B cell (primary cell): ENCODE measurements around the gene SLC25A43. TPM values are rescaled to one million over a fixed set of nuclear protein-coding genes. Genes with fewer than 3 reads are reported as not detected.
A peak's percentile ranks its signal among the peaks of the same experiment; 100 is the strongest.

Source experiments
- ATAC-seq: fragments of 200-7000 bp; cut with Tn5 transposase; one replicate; pipeline ENCODE4 v1.10.0; 2021; ENCODE audit warnings: low read depth, mild to moderate bottlenecking, moderate number of reproducible peaks, moderate library complexity
- CTCF ChIA-PET: fragments of 350-600 bp; sonication (Branson Sonifier 250); formaldehyde crosslinking; loops from one replicate; lab custom pipeline; 2021; ENCODE audit warnings: antibody characterized with exemption, inconsistent platforms; lab: Charles Lee
- POLR2A ChIA-PET: fragments of 350-600 bp; sonication (Branson Sonifier 250); formaldehyde crosslinking; loops from one replicate; lab custom pipeline; 2021; ENCODE audit warnings: antibody characterized with exemption; lab: Charles Lee
- DNase-seq: peaks from one replicate; pipeline ENCODE4 v3.0.0; 2013
- H2AFZ ChIP-seq: 2 replicates; pipeline ENCODE4 v1.6.1; 2012; ENCODE audit warnings: mild to moderate bottlenecking, low read depth, low read length; ENCODE audit not compliant: insufficient read depth, poor library complexity, severe bottlenecking
- H3K27ac ChIP-seq, 2 donors: 1 replicate in 1 of 2; 2 replicates in 1 of 2; pipeline ENCODE4 v1.5.1; 2012 to 2013; ENCODE audit warnings: low read length in 2 of 2, mild to moderate bottlenecking in 2 of 2, moderate library complexity in 1 of 2
- H3K27me3 ChIP-seq, 4 experiments: fragments of 200-600 bp in 1 of 4; sonication (generic) in 1 of 4; replicated peaks in 1 of 4; 1 replicate in 2 of 4; 2 replicates in 2 of 4; pipeline versions ENCODE4 v1.6.1 to v1.7.0; 2013 to 2016; ENCODE audit warnings: low read length in 3 of 4, mild to moderate bottlenecking in 2 of 4, mixed read lengths in 1 of 4, moderate library complexity in 1 of 4; ENCODE audit not compliant: insufficient read depth in 4 of 4, control insufficient read depth in 3 of 4; ENCODE audit errors: control extremely low read depth in 1 of 4
- H3K36me3 ChIP-seq, 2 experiments: replicated peaks in 1 of 2; 1 replicate in 1 of 2; 2 replicates in 1 of 2; pipeline versions ENCODE4 v1.6.1 to v1.7.1; 2013; ENCODE audit warnings: low read length in 1 of 2; ENCODE audit not compliant: insufficient read depth in 2 of 2, control insufficient read depth in 1 of 2; ENCODE audit errors: control extremely low read depth in 1 of 2, extremely low read depth in 1 of 2
- H3K4me1 ChIP-seq, 2 donors: fragments of 200-600 bp in 1 of 2; sonication (generic) in 1 of 2; 1 replicate in 1 of 2; 2 replicates in 1 of 2; pipeline versions ENCODE4 v1.5.1 to v1.6.1; 2013 to 2017; ENCODE audit warnings: low read length in 2 of 2; ENCODE audit not compliant: control insufficient read depth in 2 of 2, insufficient read depth in 2 of 2
- H3K4me2 ChIP-seq: replicated peaks from 2 replicates; pipeline ENCODE3; 2012; ENCODE audit warnings: mild to moderate bottlenecking, low read depth, low read length; ENCODE audit not compliant: poor library complexity, severe bottlenecking
- H3K4me3 ChIP-seq, 5 experiments: fragments of 200-600 bp in 1 of 5; sonication (generic) in 1 of 5; 1 replicate in 3 of 5; 2 replicates in 2 of 5; pipeline versions ENCODE4 v1.5.1 to v1.7.0; 2011 to 2016; ENCODE audit warnings: low read length in 4 of 5, mild to moderate bottlenecking in 4 of 5, low read depth in 2 of 5, control low read depth in 1 of 5, moderate library complexity in 1 of 5; ENCODE audit not compliant: insufficient read depth in 1 of 5; ENCODE audit errors: control extremely low read depth in 1 of 5, extremely low read depth in 1 of 5
- H3K79me2 ChIP-seq: fragments of 200-600 bp; sonication (generic); one replicate; pipeline ENCODE4 v1.6.0; 2016; ENCODE audit warnings: low read length; ENCODE audit not compliant: control insufficient read depth, insufficient read depth
- H3K9ac ChIP-seq: fragments of 200-600 bp; sonication (generic); 2 replicates; pipeline ENCODE4 v1.6.1; 2017; ENCODE audit warnings: mild to moderate bottlenecking, low read length, moderate library complexity
- H3K9me3 ChIP-seq, 3 donors: one replicate each; pipeline versions ENCODE4 v1.6.1 to v1.7.1; 2013; ENCODE audit warnings: low read length in 2 of 3; ENCODE audit not compliant: control insufficient read depth in 2 of 3, insufficient read depth in 1 of 3; ENCODE audit errors: control extremely low read depth in 1 of 3
- H4K20me1 ChIP-seq: 2 replicates; pipeline ENCODE4 v1.6.0; 2012; ENCODE audit warnings: mild to moderate bottlenecking, low read length; ENCODE audit not compliant: insufficient read depth, control insufficient read depth, poor library complexity, severe bottlenecking
- H3K27ac Mint-ChIP-seq: one replicate; pipeline ENCODE4 v1.8.0; 2021; ENCODE audit warnings: mixed read lengths
- H3K27me3 Mint-ChIP-seq: one replicate; pipeline ENCODE4 v1.8.0; 2021; ENCODE audit warnings: mixed read lengths
- H3K4me1 Mint-ChIP-seq: one replicate; pipeline ENCODE4 v1.8.0; 2021; ENCODE audit warnings: mixed read lengths
- H3K4me3 Mint-ChIP-seq: one replicate; pipeline ENCODE4 v1.8.0; 2021; ENCODE audit warnings: mixed read lengths
- H3K9me3 Mint-ChIP-seq: one replicate; pipeline ENCODE4 v1.8.0; 2022; ENCODE audit warnings: mixed read lengths; ENCODE audit not compliant: insufficient read depth
- CTCF ChIP-seq: fragments of 200-600 bp; IDR thresholded peaks from one replicate; pipeline ENCODE4 v1.8.0; 2022; ENCODE audit warnings: antibody characterized with exemption, mild to moderate bottlenecking
- EZH2 ChIP-seq: IDR thresholded peaks from 2 replicates; pipeline ENCODE4 v1.6.1; 2012; ENCODE audit warnings: borderline replicate concordance, low read depth, mild to moderate bottlenecking, moderate library complexity, low read length; ENCODE audit not compliant: insufficient read depth, poor library complexity, severe bottlenecking
- WGBS: methylation state at CpG from one replicate; pipeline ENCODE4 v1.1.5; 2013; ENCODE audit warnings: missing lambda C conversion rate; ENCODE audit not compliant: insufficient coverage; 5-methylcytosine and 5-hydroxymethylcytosine counted together
- intact Hi-C: fragments of 100-400 bp; cut with micrococcal nuclease; formaldehyde crosslinking; loops from one replicate; pipeline ENCODE4 v1.10.0; 2022
- polyA plus RNA-seq: library from polyadenylated mRNA; depleted of rRNA; stranded (reverse); fragments of >200 nt; gene quantifications from 2 replicates; pipeline ENCODE4 v1.2.3, GENCODE V29; 2012
- total RNA-seq, 2 donors: library from RNA; stranded (reverse); fragments of 120-200 nt in 1 of 2; gene quantifications; 1 replicate in 1 of 2; 2 replicates in 1 of 2; pipeline versions ENCODE4 v1.2.3 to v1.2.4, GENCODE V29; 2013 to 2022

The SLC25A43 gene
- total and polyA plus RNA-seq, 2 donors (not counting 1 experiment from before 2014, with no cell fraction given): 9.1 to 11.2 TPM

- Histone ChIP-seq H3K27ac (no peak overlapping the region), H2AFZ (no peak overlapping the region), H3K4me1 (no peaks in the 10 kb centered on the region), H3K36me3 (no peaks in the 10 kb centered on the region), H3K4me3 (no peak overlapping the region), H3K79me2 (no peaks in the 10 kb centered on the region), H3K4me2 (no peak overlapping the region), H3K9me3 (no peaks in the 10 kb centered on the region), H3K27me3 (no peaks in the 10 kb centered on the region), H3K9ac (no peak overlapping the region), H4K20me1 (no peaks in the 10 kb centered on the region)
- ATAC-seq: no peak
- TF ChIP-seq EZH2 (no peak), CTCF (peak; percentile 17)
- CTCF ChIA-PET: interaction anchor here (0.6 kb wide), 1 partner anchor 504 kb away, joined by 4 read pairs; no protein-coding TSS in a partner anchor
- no peaks in the 10 kb centered on the region for H3K9me3 Mint-ChIP-seq
- DNase-seq: peak; percentile 8
- no peak overlapping the region for H3K4me3 Mint-ChIP-seq
- no CpG with 5 or more reads among the region's 8 CpGs for WGBS
- intact Hi-C loops: no loop called here
- H3K4me1 Mint-ChIP-seq: peaks cover 3% of the 10 kb centered on the region
- POLR2A ChIA-PET: no interaction called here
- H3K27me3 Mint-ChIP-seq: no peaks in the 10 kb centered on the region
- no peak overlapping the region for H3K27ac Mint-ChIP-seq
These were observed 7.9 kb upstream of the SLC25A43 start for GRCh38 chrX:119391279-119391678.

GRCh38 chrX:119393144-119393543, 6.0 kb upstream of the SLC25A43 start:
- H3K4me1 ChIP-seq: peaks cover under 1 to 1% of the 10 kb centered on the region in 2 donors
- ChIA-PET POLR2A (no interaction called here), CTCF (no interaction called here)

More at GRCh38 chrX:119393144-119393543, 6.0 kb upstream of the SLC25A43 start:
- no peak for DNase-seq
- no peak for ATAC-seq
- H2AFZ ChIP-seq: no peak overlapping the region
- H3K36me3 ChIP-seq: no peaks in the 10 kb centered on the region
- no peak overlapping the region for H3K4me3 ChIP-seq
- no peaks in the 10 kb centered on the region for H3K9me3 ChIP-seq
- 100% methylated on average over 1 of the region's 2 CpGs for WGBS
- TF ChIP-seq EZH2 (no peak), CTCF (no peak)
- Mint-ChIP-seq H3K27me3 (no peaks in the 10 kb centered on the region), H3K4me3 (no peak overlapping the region), H3K27ac (no peak overlapping the region), H3K4me1 (peaks cover 3% of the 10 kb centered on the region), H3K9me3 (no peaks in the 10 kb centered on the region)
- H3K4me2 ChIP-seq: no peak overlapping the region
- no peaks in the 10 kb centered on the region for H3K79me2 ChIP-seq
- intact Hi-C loops: no loop called here
- no peaks in the 10 kb centered on the region for H3K27me3 ChIP-seq
- H3K9ac ChIP-seq: no peak overlapping the region
- H3K27ac ChIP-seq: no peak overlapping the region
- no peaks in the 10 kb centered on the region for H4K20me1 ChIP-seq
